ENCODE measurements around the gene ORM1. TPM values are rescaled to one million over a fixed set of nuclear protein-coding genes. Genes with fewer than 3 reads are reported as not detected.

ORM1 gene
- total RNA-seq, 1 experiment from 2014 or later, result not detected

DNA sequence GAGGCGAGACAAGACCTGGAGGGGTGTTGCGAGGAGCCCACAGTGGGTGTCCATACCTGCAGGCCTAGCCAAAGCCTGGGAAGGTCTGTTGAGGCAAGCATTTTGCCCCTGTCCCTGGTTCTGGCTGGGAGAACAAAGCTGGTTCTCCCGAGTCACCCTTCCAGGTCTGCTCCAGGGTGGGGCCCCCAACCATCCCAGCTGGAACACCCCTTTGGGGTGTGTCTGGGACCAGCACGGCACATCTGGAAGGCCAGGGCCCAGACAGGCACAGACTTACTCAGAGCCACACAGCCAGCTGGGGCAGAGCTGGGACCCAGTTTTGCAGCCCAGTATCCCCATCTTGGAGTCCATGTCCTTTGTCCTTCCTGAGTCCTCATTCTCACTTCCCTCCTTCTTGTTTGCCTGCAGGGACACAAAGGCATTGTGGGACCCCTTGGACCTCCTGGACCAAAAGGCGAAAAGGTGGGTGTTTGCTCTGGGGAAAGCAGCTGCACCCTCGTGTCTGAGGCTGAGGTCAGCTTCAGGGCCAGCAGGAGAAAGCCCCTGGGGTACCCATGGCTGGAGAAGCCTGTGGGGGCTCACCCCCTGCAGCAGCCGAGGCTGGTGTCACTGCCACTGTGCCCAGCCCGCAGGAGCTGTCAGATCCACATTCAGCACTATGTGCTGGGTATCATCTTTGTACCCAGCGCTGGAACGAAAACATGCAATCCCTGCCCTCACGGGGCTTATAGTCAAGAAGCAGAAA, 38.4 kb upstream of the ORM1 start:
- POLR2A ChIA-PET (ENCODE audit: unreplicated experiment), result no interaction called here
- intact Hi-C loops (cut with micrococcal nuclease; ENCODE audit: unreplicated experiment), result no loop called here
- TF ChIP-seq, protein P1, sequence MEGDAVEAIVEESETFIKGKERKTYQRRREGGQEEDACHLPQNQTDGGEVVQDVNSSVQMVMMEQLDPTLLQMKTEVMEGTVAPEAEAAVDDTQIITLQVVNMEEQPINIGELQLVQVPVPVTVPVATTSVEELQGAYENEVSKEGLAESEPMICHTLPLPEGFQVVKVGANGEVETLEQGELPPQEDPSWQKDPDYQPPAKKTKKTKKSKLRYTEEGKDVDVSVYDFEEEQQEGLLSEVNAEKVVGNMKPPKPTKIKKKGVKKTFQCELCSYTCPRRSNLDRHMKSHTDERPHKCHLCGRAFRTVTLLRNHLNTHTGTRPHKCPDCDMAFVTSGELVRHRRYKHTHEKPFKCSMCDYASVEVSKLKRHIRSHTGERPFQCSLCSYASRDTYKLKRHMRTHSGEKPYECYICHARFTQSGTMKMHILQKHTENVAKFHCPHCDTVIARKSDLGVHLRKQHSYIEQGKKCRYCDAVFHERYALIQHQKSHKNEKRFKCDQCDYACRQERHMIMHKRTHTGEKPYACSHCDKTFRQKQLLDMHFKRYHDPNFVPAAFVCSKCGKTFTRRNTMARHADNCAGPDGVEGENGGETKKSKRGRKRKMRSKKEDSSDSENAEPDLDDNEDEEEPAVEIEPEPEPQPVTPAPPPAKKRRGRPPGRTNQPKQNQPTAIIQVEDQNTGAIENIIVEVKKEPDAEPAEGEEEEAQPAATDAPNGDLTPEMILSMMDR (conservative IDR thresholded peaks at IDR 0.05), result no peak
- TF ChIP-seq EZH2 (IDR thresholded peaks at IDR 0.05; ENCODE audit: low read depth), result no peak
- Histone ChIP-seq H3K4me1 (replicated peaks; ENCODE audit: insufficient read depth) (peaks cover 2% of the 10 kb centered on the region), H3K27ac (no peak overlapping the region), H3K4me3 (no peak overlapping the region), H2AFZ (no peak overlapping the region), H3K9me2 (ENCODE audit: insufficient read depth) (no peaks in the 10 kb centered on the region), H3K79me2 (ENCODE audit: low read depth) (no peaks in the 10 kb centered on the region), H3K9me3 (ENCODE audit: insufficient read depth, low read depth) (no peaks in the 10 kb centered on the region), H4K20me1 (ENCODE audit: insufficient read depth) (no peaks in the 10 kb centered on the region), H3F3A (ENCODE audit: insufficient read depth, low read depth) (peaks cover under 1% of the 10 kb centered on the region; the same call in 1 of the 2 replicates), H3K27me3 (ENCODE audit: insufficient read depth, low read depth) (no peaks in the 10 kb centered on the region), H3K36me3 (ENCODE audit: low read depth) (no peaks in the 10 kb centered on the region), H3K4me2 (no peak overlapping the region)
- no TSS peak for BruUV-seq (replicated peaks)
- CTCF ChIA-PET, result no interaction called here
- DNase-seq, result no peak

GRCh38 chr9:114285166-114285867, 37.6 kb upstream of the ORM1 start:
- Histone ChIP-seq H4K20me1 (ENCODE audit: insufficient read depth) (no peaks in the 10 kb centered on the region), H3K4me3 (no peak overlapping the region), H3K9me3 (ENCODE audit: insufficient read depth, low read depth) (no peaks in the 10 kb centered on the region), H3K27ac (no peak overlapping the region), H3K9me2 (ENCODE audit: insufficient read depth) (no peaks in the 10 kb centered on the region), H3K79me2 (ENCODE audit: low read depth) (no peaks in the 10 kb centered on the region), H3K4me2 (no peak overlapping the region), H2AFZ (no peak overlapping the region), H3K27me3 (ENCODE audit: insufficient read depth, low read depth) (no peaks in the 10 kb centered on the region), H3F3A (ENCODE audit: insufficient read depth, low read depth) (no peaks in the 10 kb centered on the region), H3K4me1 (replicated peaks; ENCODE audit: insufficient read depth) (no peaks in the 10 kb centered on the region), H3K36me3 (ENCODE audit: low read depth) (no peaks in the 10 kb centered on the region)
- TF ChIP-seq, protein P1 (conservative IDR thresholded peaks at IDR 0.05), result no peak
- no peak for TF ChIP-seq EZH2 (IDR thresholded peaks at IDR 0.05; ENCODE audit: low read depth)
- intact Hi-C loops (cut with micrococcal nuclease; ENCODE audit: unreplicated experiment), result no loop called here
- POLR2A ChIA-PET (ENCODE audit: unreplicated experiment), result interaction anchor here (0.5 kb wide), 1 partner anchor 30 kb away, joined by 5 read pairs; no protein-coding TSS in a partner anchor
- CTCF ChIA-PET, result no interaction called here
- no peak for DNase-seq
- BruUV-seq (replicated peaks), result no TSS peak

DNA sequence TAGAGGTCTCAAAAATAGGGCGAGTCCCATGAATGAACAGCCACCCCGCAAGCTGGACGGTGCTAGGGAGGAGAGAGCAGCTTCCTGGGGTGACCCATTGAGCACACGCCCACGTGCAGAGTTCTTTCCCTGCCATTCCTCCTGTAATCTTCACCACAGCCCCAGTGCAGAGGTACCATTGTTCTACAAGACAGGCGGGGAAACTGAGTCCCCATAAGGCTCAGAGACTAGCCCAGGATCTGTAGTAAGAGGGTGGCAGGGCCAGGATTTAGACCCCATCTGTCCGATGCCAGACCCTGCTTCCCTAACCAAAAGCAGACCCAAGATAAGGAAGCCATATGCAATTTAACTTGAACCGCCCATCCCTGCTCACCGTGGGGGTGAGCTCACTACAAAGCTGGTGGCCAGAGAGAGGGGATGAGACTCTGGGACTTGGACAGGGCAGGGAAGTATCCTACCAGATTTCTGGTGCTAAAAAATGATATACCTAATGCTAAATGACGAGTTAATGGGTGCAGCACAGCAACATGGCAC, 36.7 kb upstream of the ORM1 start:
- POLR2A ChIA-PET (ENCODE audit: unreplicated experiment), result interaction anchor here (0.5 kb wide), 1 partner anchor 30 kb away, joined by 5 read pairs; no protein-coding TSS in a partner anchor
- Histone ChIP-seq H3K79me2 (ENCODE audit: low read depth) (no peaks in the 10 kb centered on the region), H3K4me1 (replicated peaks; ENCODE audit: insufficient read depth) (no peaks in the 10 kb centered on the region), H3F3A (ENCODE audit: insufficient read depth, low read depth) (no peaks in the 10 kb centered on the region), H3K4me3 (no peak overlapping the region), H3K9me2 (ENCODE audit: insufficient read depth) (no peaks in the 10 kb centered on the region), H3K4me2 (no peak overlapping the region), H4K20me1 (ENCODE audit: insufficient read depth) (no peaks in the 10 kb centered on the region), H3K9me3 (ENCODE audit: insufficient read depth, low read depth) (no peaks in the 10 kb centered on the region), H2AFZ (no peak overlapping the region), H3K27me3 (ENCODE audit: insufficient read depth, low read depth) (no peaks in the 10 kb centered on the region), H3K27ac (no peak overlapping the region), H3K36me3 (ENCODE audit: low read depth) (no peaks in the 10 kb centered on the region)
- TF ChIP-seq EZH2 (IDR thresholded peaks at IDR 0.05; ENCODE audit: low read depth), result no peak
- TF ChIP-seq, protein P1 (conservative IDR thresholded peaks at IDR 0.05), result no peak
- CTCF ChIA-PET, result no interaction called here
- intact Hi-C loops (cut with micrococcal nuclease; ENCODE audit: unreplicated experiment), result no loop called here
- no peak for DNase-seq
- BruUV-seq (replicated peaks), result no TSS peak

All from PC-9 (cell line).